HEK293 (cell line): ENCODE results near the gene MCF2L.

Experiments used
- CTCF ChIA-PET: fragments of 350-600 bp; formaldehyde crosslinking; extraction: SDS; loops from one replicate; lab custom pipeline; 2021; ENCODE audit warnings: antibody characterized with exemption; lab: Yijun Ruan, JAX
- POLR2A ChIA-PET: fragments of 300-600 bp; formaldehyde crosslinking; extraction: SDS; loops from one replicate; lab custom pipeline; 2020; ENCODE audit warnings: antibody characterized with exemption, inconsistent platforms; lab: Yijun Ruan, JAX
- H3K27ac ChIP-seq: fragments of 200-500 bp; sonication (Bioruptor generic); 2 replicates; pipeline ENCODE4 v1.5.1; 2014; ENCODE audit warnings: low read depth, low read length, control low read depth, inconsistent platforms; ENCODE audit errors: extremely low read depth
- H3K36me3 ChIP-seq, 2 experiments: fragments of 200-500 bp in 1 of 2; sonication (Bioruptor generic) in 1 of 2; 1 replicate in 1 of 2; 2 replicates in 1 of 2; pipeline ENCODE4 v1.5.1; 2014 to 2017; ENCODE audit warnings: inconsistent platforms in 2 of 2, low read length in 2 of 2; ENCODE audit not compliant: control insufficient read depth in 2 of 2, insufficient read depth in 1 of 2
- H3K4me1 ChIP-seq: fragments of 200-500 bp; sonication (Bioruptor generic); 2 replicates; pipeline ENCODE4 v1.5.1; 2014; ENCODE audit warnings: mild to moderate bottlenecking, low read length, inconsistent platforms; ENCODE audit not compliant: control insufficient read depth, insufficient read depth
- H3K4me3 ChIP-seq: 2 replicates; pipeline ENCODE4 v1.5.1; 2011; ENCODE audit warnings: low read depth, mild to moderate bottlenecking, control low read depth, low read length, moderate library complexity
- H3K9me3 ChIP-seq: fragments of 200-500 bp; sonication (Bioruptor generic); 2 replicates; pipeline ENCODE4 v1.5.1; 2014; ENCODE audit warnings: low read depth, low read length, inconsistent platforms; ENCODE audit not compliant: control insufficient read depth, insufficient read depth
- AEBP2 ChIP-seq: fragments of 450-650 bp; formaldehyde crosslinking; IDR thresholded peaks from 2 replicates; pipeline ENCODE4 v1.5.1; 2016; ENCODE audit warnings: missing biosample characterization, missing genetic modification characterization, borderline replicate concordance
- ELK4 ChIP-seq: IDR thresholded peaks from 2 replicates; pipeline ENCODE4 v1.6.1; 2011; ENCODE audit warnings: mild to moderate bottlenecking, low read depth, low read length, borderline replicate concordance
- KLF17 ChIP-seq: fragments of 450-650 bp; formaldehyde crosslinking; IDR thresholded peaks from 2 replicates; pipeline ENCODE4 v1.5.1; 2016; ENCODE audit warnings: missing biosample characterization, missing genetic modification characterization
- MEIS1 ChIP-seq: sonication (generic); formaldehyde crosslinking; IDR thresholded peaks from 2 replicates; pipeline ENCODE4 v1.8.1; 2022; ENCODE audit warnings: missing genetic modification reagents, mild to moderate bottlenecking, borderline replicate concordance
- MYNN ChIP-seq: fragments of 450-650 bp; formaldehyde crosslinking; IDR thresholded peaks from 2 replicates; pipeline ENCODE4 v1.5.1; 2016; ENCODE audit warnings: missing biosample characterization, missing genetic modification characterization, borderline replicate concordance
- PATZ1 ChIP-seq: fragments of 450-650 bp; formaldehyde crosslinking; IDR thresholded peaks from 2 replicates; pipeline ENCODE4 v1.5.1; 2016; ENCODE audit warnings: missing biosample characterization, missing genetic modification characterization
- ZBTB20 ChIP-seq: fragments of 450-650 bp; formaldehyde crosslinking; IDR thresholded peaks from 2 replicates; pipeline ENCODE4 v1.5.1; 2016; ENCODE audit warnings: missing biosample characterization, missing genetic modification characterization
- ZBTB7A ChIP-seq: fragments of 450-650 bp; formaldehyde crosslinking; IDR thresholded peaks from 2 replicates; pipeline ENCODE4 v1.5.1; 2016; ENCODE audit warnings: low read depth, missing biosample characterization, missing genetic modification characterization
- ZFHX2 ChIP-seq: fragments of 450-650 bp; formaldehyde crosslinking; conservative IDR thresholded peaks from 2 replicates; pipeline ENCODE4 v1.5.1; 2016; ENCODE audit warnings: missing biosample characterization, missing genetic modification characterization
- ZNF133 ChIP-seq: fragments of 450-650 bp; formaldehyde crosslinking; IDR thresholded peaks from 2 replicates; pipeline ENCODE4 v1.5.1; 2016; ENCODE audit warnings: missing biosample characterization, missing genetic modification characterization
- ZNF169 ChIP-seq: fragments of 450-650 bp; formaldehyde crosslinking; IDR thresholded peaks from 2 replicates; pipeline ENCODE4 v1.5.1; 2016; ENCODE audit warnings: missing biosample characterization, missing genetic modification characterization
- ZNF239 ChIP-seq: fragments of 450-650 bp; formaldehyde crosslinking; IDR thresholded peaks from 2 replicates; pipeline ENCODE4 v1.5.1; 2016; ENCODE audit warnings: missing biosample characterization, missing genetic modification characterization
- ZNF366 ChIP-seq: fragments of 450-650 bp; formaldehyde crosslinking; conservative IDR thresholded peaks from 2 replicates; pipeline ENCODE4 v1.5.1; 2016; ENCODE audit warnings: missing biosample characterization, missing genetic modification characterization
- ZNF391 ChIP-seq: fragments of 450-650 bp; formaldehyde crosslinking; IDR thresholded peaks from 2 replicates; pipeline ENCODE4 v1.5.1; 2016; ENCODE audit warnings: low read depth, missing biosample characterization, missing genetic modification characterization, borderline replicate concordance
- ZNF513 ChIP-seq: fragments of 450-650 bp; IDR thresholded peaks from 2 replicates; pipeline ENCODE4 v1.5.1; 2018; ENCODE audit warnings: missing biosample characterization, missing genetic modification characterization
- ZNF555 ChIP-seq: fragments of 450-650 bp; formaldehyde crosslinking; conservative IDR thresholded peaks from 2 replicates; pipeline ENCODE4 v1.5.1; 2017; ENCODE audit warnings: missing biosample characterization, mild to moderate bottlenecking, missing genetic modification characterization, inconsistent platforms
- ZNF558 ChIP-seq: fragments of 450-650 bp; formaldehyde crosslinking; IDR thresholded peaks from 2 replicates; pipeline ENCODE4 v1.5.1; 2016; ENCODE audit warnings: missing biosample characterization, missing genetic modification characterization
- ZNF658 ChIP-seq: fragments of 450-650 bp; formaldehyde crosslinking; IDR thresholded peaks from 2 replicates; pipeline ENCODE4; 2016; ENCODE audit warnings: missing biosample characterization, missing genetic modification characterization
- ZNF664 ChIP-seq: fragments of 450-650 bp; formaldehyde crosslinking; IDR thresholded peaks from 2 replicates; pipeline ENCODE4 v1.5.1; 2016; ENCODE audit warnings: missing biosample characterization, missing genetic modification characterization
- ZNF747 ChIP-seq: fragments of 450-650 bp; formaldehyde crosslinking; IDR thresholded peaks from 2 replicates; pipeline ENCODE4 v1.5.1; 2016; ENCODE audit warnings: missing biosample characterization, missing genetic modification characterization
- ZNF791 ChIP-seq: fragments of 450-650 bp; formaldehyde crosslinking; IDR thresholded peaks from 2 replicates; pipeline ENCODE4 v1.5.1; 2016; ENCODE audit warnings: missing biosample characterization, missing genetic modification characterization
- TF ChIP-seq, protein P1 (sequence below): fragments of 450-650 bp; formaldehyde crosslinking; IDR thresholded peaks from 2 replicates; pipeline ENCODE4 v1.5.1; 2017; ENCODE audit warnings: missing biosample characterization, missing genetic modification characterization

The MCF2L gene

GRCh38 chr13:113147206-113147605 is 178.2 kb downstream of the MCF2L start:
- CTCF ChIA-PET, result no interaction called here
- POLR2A ChIA-PET, result no interaction called here
- no peak overlapping the region for H3K27ac ChIP-seq
- H3K4me3 ChIP-seq, result no peak overlapping the region
- TF ChIP-seq ZBTB7A (tag by site-specific recombination) (no peak), ZNF239 (tag by site-specific recombination) (no peak), KLF17 (tag by site-specific recombination) (no peak), MEIS1 (no peak), ZNF658 (tag by site-specific recombination) (no peak), ZNF391 (tag by site-specific recombination) (no peak), ZNF169 (tag by site-specific recombination) (no peak), AEBP2 (tag by site-specific recombination) (no peak), PATZ1 (tag by site-specific recombination) (no peak), ZNF558 (tag by site-specific recombination) (no peak), MYNN (tag by site-specific recombination) (no peak), ZNF791 (tag by site-specific recombination) (no peak), ZBTB20 (tag by site-specific recombination) (no peak), ELK4 (no peak), ZNF133 (no peak), ZNF513 (no peak), ZNF366 (tag by site-specific recombination) (no peak)
- TF ChIP-seq, protein P1, sequence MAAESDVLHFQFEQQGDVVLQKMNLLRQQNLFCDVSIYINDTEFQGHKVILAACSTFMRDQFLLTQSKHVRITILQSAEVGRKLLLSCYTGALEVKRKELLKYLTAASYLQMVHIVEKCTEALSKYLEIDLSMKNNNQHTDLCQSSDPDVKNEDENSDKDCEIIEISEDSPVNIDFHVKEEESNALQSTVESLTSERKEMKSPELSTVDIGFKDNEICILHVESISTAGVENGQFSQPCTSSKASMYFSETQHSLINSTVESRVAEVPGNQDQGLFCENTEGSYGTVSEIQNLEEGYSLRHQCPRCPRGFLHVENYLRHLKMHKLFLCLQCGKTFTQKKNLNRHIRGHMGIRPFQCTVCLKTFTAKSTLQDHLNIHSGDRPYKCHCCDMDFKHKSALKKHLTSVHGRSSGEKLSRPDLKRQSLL (tag by site-specific recombination), result no peak
- H3K9me3 ChIP-seq, result no peaks in the 10 kb centered on the region
- H3K4me1 ChIP-seq, result no peaks in the 10 kb centered on the region
- H3K36me3 ChIP-seq, result no peaks in the 10 kb centered on the region

DNA sequence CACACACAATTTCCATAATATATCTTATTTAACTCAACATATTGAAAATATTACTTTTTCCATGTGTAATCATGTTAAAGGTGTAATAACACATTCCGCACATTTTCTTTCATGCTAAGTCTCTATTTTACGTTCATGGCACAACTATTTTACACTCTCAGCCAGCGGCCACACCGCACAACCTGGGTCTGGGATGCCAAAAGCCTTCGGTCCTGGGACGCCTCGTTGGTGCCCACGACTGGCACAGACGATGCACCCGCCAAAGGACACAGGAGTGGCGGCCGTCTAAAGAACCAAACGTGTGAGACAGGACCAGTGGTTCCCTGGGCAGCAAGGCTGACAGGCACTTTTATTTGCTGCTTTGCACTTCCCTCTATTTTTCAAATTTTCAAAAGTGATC is 179.4 kb downstream of the MCF2L start:
- no peak for TF ChIP-seq ZNF664 (tag by site-specific recombination)
- TF ChIP-seq ZNF555, result no peak
- TF ChIP-seq ZNF747, result no peak
- no peak for TF ChIP-seq ZFHX2
- POLR2A ChIA-PET, result no interaction called here
- no peak overlapping the region for H3K4me3 ChIP-seq
- CTCF ChIA-PET, result no interaction called here
- no peaks in the 10 kb centered on the region for H3K36me3 ChIP-seq
- H3K4me1 ChIP-seq, result no peaks in the 10 kb centered on the region; the same call in 1 of the 2 replicates
- no peaks in the 10 kb centered on the region for H3K9me3 ChIP-seq
- H3K27ac ChIP-seq, result no peak overlapping the region
